G401.6 (cell line): Measurements from ENCODE around the gene DUSP16.
A peak's percentile ranks its signal among the peaks of the same experiment; 100 is the strongest.
"Not testable (repeated sequence)": the region's sequence is repeated elsewhere in the genome, so short reads cannot be mapped to it uniquely, and the experiment has no call there.

Source experiments
- FAIRE-seq: peaks from 2 replicates; lab custom pipeline; 2012; peaks lifted over from hg19 to GRCh38; lab: Jason Lieb, UNC

Gene DUSP16, protein sequence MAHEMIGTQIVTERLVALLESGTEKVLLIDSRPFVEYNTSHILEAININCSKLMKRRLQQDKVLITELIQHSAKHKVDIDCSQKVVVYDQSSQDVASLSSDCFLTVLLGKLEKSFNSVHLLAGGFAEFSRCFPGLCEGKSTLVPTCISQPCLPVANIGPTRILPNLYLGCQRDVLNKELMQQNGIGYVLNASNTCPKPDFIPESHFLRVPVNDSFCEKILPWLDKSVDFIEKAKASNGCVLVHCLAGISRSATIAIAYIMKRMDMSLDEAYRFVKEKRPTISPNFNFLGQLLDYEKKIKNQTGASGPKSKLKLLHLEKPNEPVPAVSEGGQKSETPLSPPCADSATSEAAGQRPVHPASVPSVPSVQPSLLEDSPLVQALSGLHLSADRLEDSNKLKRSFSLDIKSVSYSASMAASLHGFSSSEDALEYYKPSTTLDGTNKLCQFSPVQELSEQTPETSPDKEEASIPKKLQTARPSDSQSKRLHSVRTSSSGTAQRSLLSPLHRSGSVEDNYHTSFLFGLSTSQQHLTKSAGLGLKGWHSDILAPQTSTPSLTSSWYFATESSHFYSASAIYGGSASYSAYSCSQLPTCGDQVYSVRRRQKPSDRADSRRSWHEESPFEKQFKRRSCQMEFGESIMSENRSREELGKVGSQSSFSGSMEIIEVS

DNA sequence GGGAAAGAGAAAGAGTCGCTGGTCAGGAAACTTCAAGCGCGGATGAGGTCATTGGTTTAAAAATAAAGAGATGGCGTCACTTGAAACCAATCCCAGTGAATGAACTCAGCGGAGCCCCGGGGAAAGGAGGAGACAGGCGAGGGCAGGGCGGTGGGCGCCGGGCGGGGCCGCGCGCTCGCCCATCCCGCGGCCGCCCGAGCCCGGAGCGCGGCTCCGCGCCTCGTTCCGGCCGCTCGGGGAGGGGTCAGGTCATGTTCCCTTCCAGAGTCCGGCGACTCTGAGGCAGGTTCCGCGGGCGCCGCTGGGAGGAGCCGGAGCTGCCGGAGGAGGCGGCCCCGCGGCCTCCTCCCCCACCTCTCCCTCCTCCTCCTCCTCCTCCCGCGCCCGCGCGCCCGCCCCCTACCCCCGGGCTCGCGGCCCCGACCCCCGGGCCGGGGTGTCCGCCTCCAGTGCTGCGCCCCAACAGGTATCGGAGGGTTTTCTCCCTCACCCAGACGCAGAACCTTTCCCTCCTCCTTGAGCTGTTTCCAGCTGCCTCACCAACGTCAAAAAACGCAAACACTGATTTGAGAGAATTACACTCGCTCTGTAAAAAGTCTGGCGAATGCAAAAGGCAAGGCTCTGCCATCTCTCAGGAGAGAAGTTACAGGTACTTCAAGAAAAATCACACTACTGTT is at the start of gene DUSP16:
Gene DUSP16, minus strand, starts transcription at position 279 of the 677 bp plus-strand sequence. CDS start 41,765 bp downstream, outside the sequence.
- no peak for FAIRE-seq

DNA sequence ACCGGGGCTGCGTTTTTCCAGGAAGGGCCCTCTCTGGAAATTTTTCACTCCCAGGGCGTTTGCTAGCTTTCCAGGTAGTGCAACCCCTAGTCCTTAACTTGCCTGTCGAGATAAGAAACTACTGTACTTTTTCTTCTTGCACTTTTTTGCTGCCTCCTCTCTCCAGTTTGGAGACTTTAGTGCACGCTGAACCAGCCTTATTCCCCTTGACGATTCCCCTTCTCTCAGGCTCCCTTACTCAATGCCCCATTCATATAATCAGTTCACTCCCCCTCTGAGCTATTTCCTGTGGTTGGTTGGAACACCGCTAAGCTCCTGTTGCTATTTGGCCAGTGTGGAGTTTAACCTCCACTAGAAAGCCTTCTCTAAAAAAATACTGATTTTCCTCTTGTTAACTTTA is 49.7 kb upstream of the DUSP16 start:
- FAIRE-seq: no peak

DNA sequence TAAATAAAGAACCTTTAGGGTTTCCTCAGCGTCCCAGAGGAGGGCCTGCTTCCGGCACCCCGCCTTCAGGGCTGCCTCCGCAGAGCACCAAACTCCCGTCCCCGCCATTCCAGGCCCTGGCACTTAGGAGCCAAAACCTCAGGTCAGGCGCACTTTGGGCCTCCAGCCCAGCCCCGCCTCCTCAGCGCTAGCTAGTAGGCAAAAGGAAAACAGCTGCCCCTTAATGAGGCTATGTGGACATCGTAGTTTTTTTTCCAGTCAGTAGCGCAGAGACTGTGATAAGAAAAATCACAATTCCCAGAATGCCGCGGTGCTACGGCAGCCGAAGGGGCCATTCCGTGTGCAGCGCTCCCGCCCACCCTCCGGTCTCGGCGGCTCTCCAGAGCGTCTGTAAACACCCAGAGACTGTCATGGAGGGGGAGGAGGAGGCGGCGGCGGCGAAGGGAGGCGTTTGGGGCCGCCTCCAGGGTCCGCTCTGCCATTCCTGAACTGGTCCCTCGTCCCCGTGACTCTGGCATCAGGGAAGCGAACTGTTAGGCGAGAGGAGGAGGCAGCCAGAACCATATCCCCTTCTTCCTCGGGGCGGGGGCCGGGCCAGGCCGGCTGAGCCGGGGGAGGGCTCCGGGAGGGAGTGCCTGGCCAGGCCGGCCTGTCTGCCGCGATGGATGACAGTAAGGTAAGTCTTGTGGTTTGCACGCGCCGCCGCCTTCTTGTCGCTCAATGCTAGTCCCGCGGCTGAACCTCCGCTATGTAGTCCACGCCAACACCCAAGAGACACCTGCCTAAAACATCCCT is 49.0 kb upstream of the DUSP16 start, which contains the start of gene CREBL2:
Gene CREBL2, plus strand, starts transcription at position 365 of the 795 bp plus-strand sequence. Its CDS starts 297 bp downstream, at position 662.
- peak; percentile 94 for FAIRE-seq

DNA sequence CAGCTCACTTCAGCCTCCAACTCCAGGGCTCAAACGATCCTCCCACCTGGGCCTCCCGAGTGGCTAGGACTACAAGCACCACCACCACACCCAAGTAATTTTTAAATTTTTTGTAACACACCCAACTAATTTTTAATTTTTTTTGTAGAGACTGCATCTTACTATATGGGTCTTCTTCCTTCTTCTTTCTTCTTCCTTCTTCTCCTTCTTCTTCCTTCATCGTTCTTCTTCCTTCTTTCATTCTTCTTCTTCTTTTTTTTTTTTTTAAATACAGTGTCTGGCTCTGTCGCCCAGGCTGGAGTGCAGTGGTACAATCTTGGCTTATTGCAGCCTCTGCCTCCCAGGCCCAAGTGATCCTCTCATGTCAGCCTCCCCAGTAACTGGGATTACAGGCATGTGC is 48.0 kb upstream of the DUSP16 start:
- FAIRE-seq: no peak

DNA sequence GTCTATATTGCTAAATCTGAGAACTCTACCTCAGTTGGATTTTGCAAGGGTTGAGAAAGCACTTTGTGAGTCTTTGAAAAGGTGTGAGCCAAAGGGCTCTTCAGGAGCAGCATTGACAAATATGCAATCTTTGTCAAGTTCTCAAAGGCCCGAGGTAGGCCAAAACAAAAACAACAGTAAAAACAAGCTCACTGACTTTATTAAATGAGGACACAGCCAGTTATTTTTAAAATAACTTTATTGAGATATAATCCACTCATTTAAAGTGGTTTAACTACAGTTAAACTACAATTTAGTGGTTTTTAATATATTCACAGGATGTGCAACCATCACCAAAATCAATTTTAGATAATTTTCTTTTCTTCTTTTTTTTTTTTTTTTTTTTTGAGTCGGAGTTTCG is 47.0 kb upstream of the DUSP16 start:
- no peak for FAIRE-seq

DNA sequence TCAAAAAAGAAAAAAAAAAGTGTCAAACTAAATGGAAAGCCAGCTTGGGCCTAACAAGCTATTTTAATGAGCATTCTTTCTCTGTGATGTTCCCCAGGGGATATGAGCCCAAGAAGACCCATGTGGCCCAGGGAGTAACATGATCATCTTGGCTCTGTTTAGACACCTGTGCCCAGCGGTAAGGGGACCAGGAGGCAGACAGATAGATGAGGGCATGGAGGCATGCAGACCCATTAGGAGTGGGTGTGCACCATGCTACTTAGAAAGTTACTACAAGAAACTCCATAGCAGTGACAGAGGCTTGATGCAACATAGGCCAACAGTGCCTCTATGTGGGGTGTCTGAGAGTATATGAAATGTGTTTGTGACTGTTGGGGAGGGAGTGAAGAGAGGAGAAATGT is 45.9 kb upstream of the DUSP16 start:
- no peak for FAIRE-seq

DNA sequence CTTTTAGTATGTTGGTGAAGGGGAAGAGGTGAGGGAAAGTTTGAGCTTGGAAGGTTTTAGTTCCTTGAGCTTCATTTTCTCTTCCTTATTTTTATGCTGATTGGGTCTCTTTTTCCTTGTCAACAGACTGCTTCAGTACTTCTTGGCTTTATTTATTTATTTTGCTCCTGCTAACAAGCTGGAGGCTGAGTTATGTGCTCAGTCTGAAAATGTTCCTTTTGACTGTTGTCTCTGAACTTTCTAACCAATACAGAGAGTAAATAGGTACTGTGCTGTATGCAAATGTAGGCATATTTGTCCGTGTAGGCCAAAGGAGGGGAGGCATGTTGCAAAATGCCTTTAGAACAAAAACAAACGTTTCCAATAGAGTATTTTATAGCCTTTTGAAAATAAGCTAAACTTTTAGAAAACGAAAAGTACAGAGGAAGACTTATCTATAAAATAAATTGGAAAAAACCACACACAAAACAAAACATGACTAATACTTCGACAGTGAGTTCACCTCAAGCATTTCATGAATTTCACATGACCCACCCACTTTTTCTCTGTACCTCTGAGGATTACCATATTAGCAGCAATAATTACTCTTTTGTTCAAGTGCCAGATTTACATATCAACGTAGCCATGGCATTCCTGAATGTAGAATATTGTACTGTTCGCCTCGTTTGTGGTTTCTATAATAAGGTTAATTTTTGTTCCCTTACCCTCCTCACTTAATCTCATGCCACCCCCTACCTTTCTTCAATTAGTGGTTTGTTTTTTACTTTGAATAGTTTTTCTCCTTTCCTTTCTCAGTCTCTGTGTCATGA is 44.3 kb upstream of the DUSP16 start:
- no peak for FAIRE-seq

DNA sequence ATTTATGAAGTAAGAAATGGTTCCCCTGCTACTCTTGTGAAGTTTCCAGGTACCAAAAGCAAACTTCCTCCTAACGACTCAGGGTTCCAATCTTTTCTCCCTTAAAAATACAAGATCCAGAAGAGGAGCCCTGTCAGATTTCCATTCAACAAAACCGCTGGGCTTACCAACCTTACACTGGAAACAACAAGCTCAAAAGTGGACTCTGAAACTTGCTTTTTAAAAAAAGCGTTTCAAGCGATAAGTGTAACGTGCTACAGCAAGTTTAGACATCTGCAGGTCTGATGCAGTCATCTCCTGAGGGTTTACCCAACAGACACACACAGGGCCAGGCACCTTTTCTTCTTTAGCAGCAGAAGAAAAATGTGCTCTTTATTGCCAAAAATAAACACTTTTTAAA is 42.1 kb upstream of the DUSP16 start:
- no peak for FAIRE-seq

DNA sequence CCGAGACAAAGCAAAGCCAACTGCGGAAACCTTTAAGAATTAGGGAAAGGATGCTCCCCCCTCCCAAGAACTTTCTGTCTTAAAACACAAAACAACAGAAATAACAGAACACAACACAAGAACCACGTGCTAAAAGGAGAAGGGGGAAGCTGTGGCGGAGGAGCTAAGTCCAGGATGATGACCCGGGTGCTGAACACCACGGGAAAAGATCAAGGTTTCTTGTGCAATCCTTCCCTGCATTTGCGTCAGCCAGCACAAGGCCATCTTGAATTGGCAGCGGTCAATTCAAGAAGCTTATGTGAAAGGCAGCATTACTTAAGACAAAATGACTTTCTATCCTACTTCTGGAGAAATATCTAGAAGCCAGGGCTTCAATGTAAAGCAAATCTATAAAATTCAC is 38.0 kb upstream of the DUSP16 start:
- no peak for FAIRE-seq

DNA sequence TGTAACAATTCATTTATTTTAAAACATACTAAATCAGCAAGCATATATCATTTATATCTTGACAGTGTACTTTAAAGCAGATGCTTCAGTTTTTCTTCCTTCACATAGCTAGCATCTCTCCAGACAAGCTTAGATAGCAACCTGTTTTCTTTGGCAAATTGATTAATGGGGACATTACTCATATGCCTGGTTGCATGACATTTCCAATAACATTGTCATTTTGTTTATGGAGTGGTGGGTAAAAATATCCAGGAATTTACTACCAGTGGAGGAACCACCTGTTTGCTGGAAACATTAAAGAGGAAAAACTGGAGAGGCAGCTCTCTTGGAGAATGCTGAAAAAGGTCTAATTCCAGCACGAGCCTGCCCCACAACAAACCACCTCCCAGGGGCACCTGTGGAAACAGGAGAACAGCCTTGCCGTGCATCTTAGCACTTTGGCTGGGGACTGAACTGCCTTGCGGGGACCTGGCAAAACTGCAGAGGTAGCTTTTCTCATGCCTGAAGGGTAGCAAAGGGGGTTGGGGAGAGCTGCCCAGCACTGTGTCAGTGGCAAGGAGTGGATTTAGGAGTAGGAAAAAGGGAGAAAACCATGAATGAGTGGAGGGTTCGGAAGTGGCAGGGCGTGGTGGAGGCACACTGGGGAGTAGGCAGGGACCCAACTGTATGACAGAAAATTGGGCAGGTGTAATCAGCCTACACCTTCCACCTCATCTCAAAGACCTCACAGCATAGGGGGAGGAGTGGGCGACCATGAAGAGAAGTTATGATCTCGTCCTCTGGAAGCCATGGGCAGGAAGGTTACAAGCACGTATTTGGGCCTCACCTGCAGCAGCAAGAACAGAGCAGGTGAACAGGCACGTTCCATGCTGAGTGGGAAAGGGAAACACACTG is 37.3 kb upstream of the DUSP16 start:
- FAIRE-seq: no peak

DNA sequence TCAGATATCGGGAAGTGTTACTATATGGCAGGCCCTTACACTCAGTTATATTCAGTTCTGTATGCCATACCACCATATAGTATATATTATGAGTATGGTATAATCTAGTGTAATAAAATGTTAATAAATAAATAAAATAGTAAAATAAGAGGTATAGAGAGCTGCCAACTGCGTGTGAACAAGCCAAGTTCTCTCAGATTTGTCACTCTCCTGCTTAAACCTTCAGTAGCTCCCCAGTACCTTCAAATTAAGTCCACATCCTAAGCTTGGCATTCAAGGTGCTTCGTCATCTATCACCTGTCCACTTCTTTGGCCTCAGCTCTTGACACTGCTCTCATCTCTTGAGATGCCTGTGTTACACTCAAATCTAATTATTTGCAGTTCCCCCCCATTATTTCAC is 36.2 kb upstream of the DUSP16 start:
- FAIRE-seq: no peak

DNA sequence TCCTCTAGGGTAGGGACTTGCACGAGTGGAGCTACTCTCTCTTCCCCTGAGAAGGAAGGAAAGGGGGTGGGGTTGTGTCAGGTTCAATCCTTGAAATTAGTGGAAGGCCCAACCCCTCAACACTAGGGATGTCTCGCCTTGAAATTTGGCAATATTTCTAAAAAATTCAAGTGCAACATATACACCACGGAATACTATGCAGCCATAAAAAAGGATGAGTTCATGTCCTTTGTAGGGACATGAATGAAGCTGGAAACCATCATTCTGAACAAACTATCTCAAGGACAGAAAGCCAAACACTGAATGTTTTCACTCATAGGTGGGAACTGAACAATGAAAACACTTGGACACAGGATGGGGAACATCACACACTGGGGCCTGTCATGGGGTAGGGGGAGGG is 33.9 kb upstream of the DUSP16 start:
- FAIRE-seq: not testable (repeated sequence)

DNA sequence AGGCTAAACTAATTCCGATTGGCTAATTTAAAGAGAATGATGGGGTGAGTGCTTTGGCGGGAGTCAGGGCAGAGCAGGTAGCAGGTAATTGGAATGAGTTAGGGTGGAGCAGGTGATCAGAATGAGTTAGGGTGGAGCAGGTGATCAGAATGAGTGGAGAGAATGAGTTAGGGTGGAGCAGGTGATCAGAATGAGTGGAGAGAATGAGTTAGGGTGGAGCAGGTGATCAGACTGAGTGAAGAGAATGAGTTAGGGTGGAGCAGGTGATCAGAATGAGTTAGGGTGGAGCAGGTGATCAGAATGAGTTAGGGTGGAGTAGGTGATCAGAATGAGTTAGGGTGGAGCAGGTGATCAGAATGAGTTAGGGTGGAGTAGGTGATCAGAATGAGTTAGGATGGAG is 33.3 kb upstream of the DUSP16 start:
- FAIRE-seq: not testable (repeated sequence)

DNA sequence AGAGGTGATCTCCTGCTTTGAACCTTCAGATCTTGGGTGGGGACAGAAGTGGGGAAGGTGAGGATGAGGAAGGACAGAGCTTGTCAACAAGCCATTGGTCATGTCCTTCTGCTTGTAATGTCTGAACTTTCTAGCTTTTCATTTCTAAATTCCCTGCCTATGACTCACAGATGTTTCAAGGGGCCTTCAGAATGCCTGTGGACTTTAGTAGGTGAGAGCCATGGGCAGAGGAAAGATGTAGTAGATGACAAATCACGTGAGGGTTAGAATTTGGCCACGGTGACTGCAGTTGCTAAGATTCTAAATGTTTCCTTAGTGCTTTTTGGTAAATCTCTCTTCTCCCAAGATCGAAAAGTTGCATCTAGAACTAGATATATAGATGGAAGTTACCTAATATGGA is 30.3 kb upstream of the DUSP16 start:
- no peak for FAIRE-seq

DNA sequence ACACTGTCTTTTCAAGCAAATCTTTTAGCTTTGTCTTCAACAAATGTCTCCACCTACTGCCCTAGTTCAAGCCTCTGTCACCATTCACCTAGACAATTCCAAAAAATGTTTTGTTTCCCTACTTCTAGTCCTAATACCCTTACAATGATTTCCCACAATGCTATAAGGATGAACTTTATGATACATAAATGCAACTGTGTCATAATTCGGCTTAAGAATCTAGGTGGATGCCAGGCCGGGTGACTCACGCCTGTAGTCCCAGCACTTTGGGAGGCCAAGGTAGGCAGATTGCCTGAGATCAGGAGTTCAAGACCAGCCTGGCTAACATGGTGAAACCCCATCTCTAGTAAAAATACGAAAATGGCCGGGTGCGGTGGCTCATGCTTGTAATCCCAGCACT is 28.3 kb upstream of the DUSP16 start:
- no peak for FAIRE-seq

DNA sequence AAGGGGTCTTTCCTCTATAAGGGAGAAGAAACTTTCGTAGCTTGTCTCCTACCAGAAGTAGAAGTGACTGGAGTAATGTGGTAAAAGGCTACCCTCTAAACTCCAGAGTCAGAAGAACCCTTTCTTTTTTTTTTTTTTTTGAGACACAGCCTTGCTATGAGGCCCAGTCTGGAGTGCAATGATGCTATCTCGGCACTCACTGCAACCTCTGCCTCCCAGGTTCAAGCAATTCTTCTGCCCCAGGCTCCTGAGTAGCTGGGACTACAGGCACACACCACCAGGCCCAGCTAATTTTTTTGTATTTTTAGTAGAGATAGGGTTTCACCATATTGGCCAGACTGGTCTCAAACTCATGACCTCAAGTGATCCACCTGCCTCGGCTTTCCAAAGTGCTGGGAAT is 25.8 kb upstream of the DUSP16 start:
- FAIRE-seq: not testable (repeated sequence)

DNA sequence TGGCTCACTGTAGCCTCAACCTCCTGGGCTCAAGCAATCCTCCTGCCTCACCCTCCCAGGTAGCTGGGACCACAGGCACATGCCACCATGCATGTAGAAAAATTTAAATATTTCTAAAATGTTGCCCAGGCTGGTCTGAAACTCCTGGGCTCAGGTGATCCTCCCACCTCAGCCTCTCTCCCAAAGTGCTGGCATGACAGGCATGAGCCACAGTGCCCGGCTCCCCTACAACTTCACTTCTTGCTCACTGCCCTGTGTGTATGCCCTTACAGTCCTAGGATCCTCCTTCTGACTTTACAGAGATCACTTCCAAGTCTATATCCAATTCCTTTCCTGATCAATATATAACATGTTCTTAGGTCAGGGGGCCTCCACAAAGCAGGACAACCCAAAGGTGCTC is 25.2 kb upstream of the DUSP16 start:
- no peak for FAIRE-seq

DNA sequence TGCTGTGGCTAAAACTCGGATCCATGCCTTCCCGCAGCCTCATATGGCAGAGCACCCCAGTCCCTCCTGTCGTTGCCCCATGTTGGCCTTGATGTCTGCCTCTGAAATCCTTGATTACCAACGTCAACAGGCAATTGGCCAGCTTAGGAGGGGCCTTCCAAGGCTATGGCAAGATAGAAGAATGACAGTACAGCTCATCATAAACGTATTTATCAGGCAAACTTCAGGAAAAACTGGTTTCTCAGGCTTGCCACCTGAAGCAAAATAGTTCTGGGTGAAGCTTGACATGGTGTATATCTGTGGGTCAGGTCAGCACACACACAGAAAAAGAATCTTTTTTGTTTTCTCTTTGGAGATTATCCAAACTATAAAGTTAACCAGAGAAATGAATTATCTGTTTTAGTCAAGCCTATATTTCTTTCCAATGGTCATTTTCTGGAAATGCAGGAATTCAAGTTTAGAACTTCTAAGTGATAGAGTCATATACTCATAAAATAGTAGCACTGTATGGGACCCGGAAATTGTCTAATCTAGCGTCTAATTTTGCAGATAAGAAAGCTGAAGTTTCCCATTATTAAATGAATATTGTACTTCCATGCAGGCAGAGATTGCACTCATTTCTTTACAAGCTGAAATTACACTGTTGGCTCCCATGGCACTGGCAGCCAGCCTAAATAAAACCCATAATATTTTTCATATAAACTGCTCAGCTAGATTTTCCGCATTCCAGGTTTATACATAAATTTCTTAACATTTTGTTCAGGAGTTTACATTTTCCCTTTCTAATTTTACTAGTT is 24.4 kb upstream of the DUSP16 start:
- no peak for FAIRE-seq

DNA sequence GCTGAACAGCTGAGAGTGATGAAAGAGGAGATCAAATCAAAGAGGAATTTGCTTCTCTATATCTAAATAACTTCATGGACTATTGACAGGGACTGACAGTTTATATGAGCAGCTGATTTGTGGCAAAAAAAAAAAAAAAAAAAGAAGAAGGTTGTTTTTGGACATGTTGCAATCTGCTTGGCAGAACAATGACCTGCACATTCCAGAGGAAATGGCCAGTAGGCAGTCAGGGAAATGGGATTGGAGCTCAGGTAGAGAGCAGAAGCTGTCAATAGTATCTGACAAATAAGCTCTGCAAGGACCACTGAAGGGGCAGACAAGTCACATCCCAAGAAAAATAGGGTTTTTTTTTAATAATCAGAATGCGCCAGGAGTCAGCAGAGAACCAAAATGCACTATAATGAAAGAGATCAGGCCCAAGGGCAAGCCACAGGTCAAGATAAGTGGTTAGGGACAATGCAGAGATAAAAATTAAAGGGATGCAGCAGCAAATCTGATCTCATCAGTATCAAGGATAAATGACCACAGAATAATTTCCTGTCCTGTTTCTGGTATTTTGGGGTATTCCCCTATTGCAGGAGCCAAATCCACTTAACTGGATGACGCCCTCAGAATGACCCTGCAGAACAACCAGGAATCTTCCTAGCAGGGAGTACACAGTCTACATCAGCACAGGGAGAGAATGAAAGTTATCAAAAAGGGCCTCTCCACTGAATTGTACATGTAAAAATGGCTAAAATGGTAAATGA is 22.6 kb upstream of the DUSP16 start:
- no peak for FAIRE-seq
